Lower leg skin (tissue), 3 donors: Measurements from ENCODE around the gene BANP.

ENCODE experiments used
- CTCF ChIP-seq, 3 donors: fragments of 450-650 bp; IDR thresholded peaks; one replicate each; pipeline ENCODE4 v1.5.1; 2016; ENCODE audit warnings: antibody characterized with exemption in 3 of 3, mild to moderate bottlenecking in 3 of 3, moderate library complexity in 2 of 3
- POLR2A ChIP-seq, 2 donors: fragments of 450-650 bp; IDR thresholded peaks; one replicate each; pipeline ENCODE4 v1.6.1; 2016 to 2017; ENCODE audit warnings: antibody characterized with exemption in 2 of 2, mild to moderate bottlenecking in 1 of 2, moderate library complexity in 1 of 2

- TF ChIP-seq POLR2A (IDR thresholded peaks at IDR 0.05) (no peak), CTCF (IDR thresholded peaks at IDR 0.05) (no peak)
These were observed 65.7 kb downstream of the BANP start for GRCh38 chr16:88016964-88017363.
